ENCODE measurements around the gene NDRG2.
A peak's percentile ranks its signal among the peaks of the same experiment; 100 is the strongest.

NDRG2 gene

DNA sequence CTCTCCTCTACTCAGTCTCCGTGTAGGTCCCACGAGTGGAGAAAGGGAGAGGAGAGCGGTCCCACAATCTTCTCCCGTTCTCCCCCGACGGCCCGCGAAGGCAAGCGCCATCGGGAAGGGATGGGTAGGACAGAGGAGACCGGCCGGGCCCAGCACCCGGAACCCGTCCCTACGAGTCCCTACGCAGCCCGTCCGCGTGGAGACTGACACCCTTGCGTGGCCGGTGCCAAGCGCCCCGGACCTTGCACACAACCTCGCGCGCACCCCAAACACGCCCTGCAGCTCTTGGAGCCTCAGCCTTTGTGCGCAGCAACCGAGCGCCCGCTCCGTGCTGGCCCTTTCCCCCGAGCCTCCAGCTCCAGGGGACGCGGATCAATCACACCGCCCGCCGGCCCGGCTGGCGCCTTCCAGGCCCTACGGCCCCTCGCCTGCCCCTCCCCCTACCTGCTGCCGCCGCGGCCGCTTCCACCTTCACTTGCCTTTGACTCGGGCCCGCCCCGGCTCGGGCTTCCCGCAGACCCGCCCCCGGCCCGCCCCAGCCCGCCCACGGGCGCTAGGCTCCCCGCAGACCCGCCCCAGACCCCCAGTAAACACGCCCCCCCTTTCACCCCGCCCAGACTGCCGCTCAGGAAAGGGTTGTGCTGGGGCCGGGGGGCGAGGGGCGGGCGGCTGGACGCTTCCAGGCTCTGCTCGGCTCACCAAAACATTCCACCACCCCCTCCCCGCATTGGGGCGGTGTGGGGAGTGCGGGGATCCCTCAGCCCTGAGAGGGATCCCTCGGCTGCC, at the start of gene NDRG2:
Gene NDRG2 (minus strand): TSS at position 477 of the 786 bp plus-strand sequence. CDS start 1,746 bp downstream, outside the sequence.
- DNase-seq (ENCODE audit: low spot score in 2 of 2) (peak; percentile 58 to 59), ATAC-seq (ENCODE audit: low read depth) (peak; percentile 89)
- no peaks in the 10 kb centered on the region for H3K9me3 Mint-ChIP-seq
- H3K4me3 Mint-ChIP-seq: peak within 1 kb of the TSS; percentile 90
- H3K4me1 Mint-ChIP-seq: peaks cover 11% of the 10 kb centered on the region
- no peaks in the 10 kb centered on the region for H3K36me3 Mint-ChIP-seq
- peaks cover 9% of the 10 kb centered on the region for H3K27me3 Mint-ChIP-seq
- no peak within 1 kb of the TSS for H3K27ac Mint-ChIP-seq

GRCh38 chr14:21073921-21074320, 49.1 kb upstream of the NDRG2 start:
- no peaks in the 10 kb centered on the region for H3K9me3 Mint-ChIP-seq
- no peak for DNase-seq (ENCODE audit: low spot score in 2 of 2)
- peaks cover 19% of the 10 kb centered on the region for H3K27me3 Mint-ChIP-seq
- no peak for ATAC-seq (ENCODE audit: low read depth)
- H3K36me3 Mint-ChIP-seq: no peaks in the 10 kb centered on the region
- peaks cover 33% of the 10 kb centered on the region for H3K4me1 Mint-ChIP-seq
- H3K4me3 Mint-ChIP-seq: no peak overlapping the region
- no peak overlapping the region for H3K27ac Mint-ChIP-seq

DNA sequence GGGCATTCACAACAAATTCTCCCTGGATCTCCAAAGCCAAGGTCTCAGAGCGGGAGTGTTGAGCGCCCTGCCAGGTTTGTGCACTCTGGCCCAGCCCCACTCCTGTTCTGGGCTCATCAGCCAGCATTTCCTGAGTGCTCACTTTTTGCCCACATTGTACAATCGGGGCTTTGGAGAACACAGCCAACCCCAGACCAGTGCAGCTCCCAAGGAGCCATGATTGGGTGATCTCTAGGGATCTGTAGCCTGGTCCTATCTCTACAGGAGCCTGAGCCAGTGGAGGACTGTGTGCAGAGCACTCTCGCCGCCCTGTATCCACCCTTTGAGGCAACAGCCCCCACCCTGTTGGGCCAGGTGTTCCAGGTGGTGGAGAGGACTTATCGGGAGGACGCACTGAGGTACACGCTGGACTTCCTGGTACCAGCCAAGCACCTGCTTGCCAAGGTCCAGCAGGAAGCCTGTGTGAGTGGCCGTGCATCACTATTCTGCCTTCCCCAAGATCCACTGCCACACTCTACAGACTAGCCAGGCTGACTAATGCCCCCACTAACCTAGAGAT, 48.0 kb upstream of the NDRG2 start:
- ATAC-seq (ENCODE audit: low read depth): no peak
- H3K4me3 Mint-ChIP-seq: no peak overlapping the region
- no peak overlapping the region for H3K27ac Mint-ChIP-seq
- peaks cover 22% of the 10 kb centered on the region for H3K27me3 Mint-ChIP-seq
- H3K36me3 Mint-ChIP-seq: no peaks in the 10 kb centered on the region
- peaks cover 40% of the 10 kb centered on the region for H3K4me1 Mint-ChIP-seq
- H3K9me3 Mint-ChIP-seq: no peaks in the 10 kb centered on the region
- DNase-seq (ENCODE audit: low spot score in 2 of 2): no peak

DNA sequence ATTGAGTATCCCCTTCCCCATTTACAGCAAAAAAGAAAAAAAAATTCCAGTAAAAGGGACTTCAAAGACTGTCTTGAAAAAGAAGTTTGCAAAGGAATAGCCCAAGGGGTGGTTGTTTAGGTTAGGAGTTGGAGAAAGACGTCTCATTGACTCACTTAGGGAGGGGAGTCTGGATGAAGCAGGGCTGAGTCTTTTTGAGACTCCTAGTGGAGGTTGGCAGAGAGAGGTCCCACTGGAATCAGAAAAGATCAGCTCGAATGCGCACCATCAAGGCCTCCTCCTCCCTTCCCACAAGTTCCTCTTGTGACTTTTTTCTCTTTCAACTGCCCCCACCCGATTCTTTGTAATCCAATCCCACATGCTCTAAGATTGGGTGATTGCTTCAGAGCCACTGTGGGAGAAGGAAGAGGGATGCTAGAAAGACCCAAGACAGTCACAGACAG, 47.2 kb upstream of the NDRG2 start:
- Mint-ChIP-seq H3K27me3 (peaks cover 22% of the 10 kb centered on the region), H3K4me3 (peak overlapping the region; percentile 89), H3K36me3 (no peaks in the 10 kb centered on the region), H3K27ac (no peak overlapping the region), H3K9me3 (no peaks in the 10 kb centered on the region), H3K4me1 (peaks cover 40% of the 10 kb centered on the region)
- ATAC-seq (ENCODE audit: low read depth) (no peak), DNase-seq (ENCODE audit: low spot score in 2 of 2) (no peak)

GRCh38 chr14:21071225-21072030, 46.6 kb upstream of the NDRG2 start:
- Mint-ChIP-seq H3K4me1 (peaks cover 40% of the 10 kb centered on the region), H3K27me3 (peaks cover 22% of the 10 kb centered on the region), H3K9me3 (no peaks in the 10 kb centered on the region), H3K36me3 (no peaks in the 10 kb centered on the region), H3K27ac (peak overlapping the region; percentile 17), H3K4me3 (peak overlapping the region; percentile 89)
- peak; percentile 28 to 56 for DNase-seq (ENCODE audit: low spot score in 2 of 2)
- ATAC-seq (ENCODE audit: low read depth): peak; percentile 57

GRCh38 chr14:21070610-21071224, 45.9 kb upstream of the NDRG2 start:
- peaks cover 40% of the 10 kb centered on the region for H3K4me1 Mint-ChIP-seq
- DNase-seq (ENCODE audit: low spot score in 2 of 2) (peak; percentile 11 to 27), ATAC-seq (ENCODE audit: low read depth) (peak; percentile 28)
- no peaks in the 10 kb centered on the region for H3K9me3 Mint-ChIP-seq
- peak overlapping the region; percentile 17 for H3K27ac Mint-ChIP-seq
- H3K4me3 Mint-ChIP-seq: peak overlapping the region; percentile 89
- no peaks in the 10 kb centered on the region for H3K36me3 Mint-ChIP-seq
- peaks cover 22% of the 10 kb centered on the region for H3K27me3 Mint-ChIP-seq

- Mint-ChIP-seq H3K36me3 (no peaks in the 10 kb centered on the region), H3K27ac (peak within 1 kb of the TSS; percentile 81), H3K9me3 (no peaks in the 10 kb centered on the region), H3K4me3 (peak within 1 kb of the TSS; percentile 89), H3K4me1 (peaks cover 40% of the 10 kb centered on the region), H3K27me3 (peaks cover 24% of the 10 kb centered on the region)
- ATAC-seq (ENCODE audit: low read depth) (peak; percentile 7), DNase-seq (ENCODE audit: low spot score in 2 of 2) (no peak)
These were observed 45.3 kb upstream of the NDRG2 start, which contains the start of gene ARHGEF40 for GRCh38 chr14:21070083-21070609. Gene ARHGEF40, plus strand, starts transcription at chr14:21070304. Its CDS starts 93 bp downstream, at chr14:21070397.

DNA sequence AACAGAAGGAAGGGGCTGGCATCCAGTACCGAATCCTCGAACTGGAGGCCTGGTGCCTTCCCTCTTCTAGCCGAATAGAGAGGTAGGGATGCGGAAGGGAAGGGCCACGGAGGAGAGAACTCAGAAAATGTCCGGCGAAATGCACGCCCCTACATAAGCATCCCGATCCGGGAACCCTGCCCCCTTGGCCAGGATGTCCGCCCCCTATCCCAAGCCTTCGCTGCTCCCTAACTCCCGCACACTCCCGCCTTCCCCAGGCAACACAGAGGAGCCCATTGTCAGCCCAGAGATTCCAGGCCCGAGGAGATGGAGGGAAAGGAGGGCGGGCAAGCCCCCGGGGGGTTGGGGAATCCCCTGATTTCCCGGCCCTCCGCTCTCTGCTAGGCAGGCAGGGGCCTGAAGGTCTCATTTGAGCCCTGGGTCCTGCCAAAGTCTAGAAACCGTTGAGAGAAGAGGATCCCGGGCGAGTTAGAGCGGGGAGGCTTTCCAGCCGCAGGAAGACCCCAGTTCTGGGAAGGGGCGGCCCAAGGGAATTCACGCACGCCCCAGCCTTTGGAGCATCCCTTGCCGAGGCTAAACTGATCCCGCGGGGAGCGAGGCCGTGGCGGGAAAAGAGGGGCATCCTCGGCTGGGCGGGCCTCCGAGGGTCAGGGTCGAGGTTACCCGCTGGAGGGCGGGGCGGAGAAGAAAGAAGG, 44.7 kb upstream of the NDRG2 start:
- H3K36me3 Mint-ChIP-seq: no peaks in the 10 kb centered on the region
- peaks cover 25% of the 10 kb centered on the region for H3K27me3 Mint-ChIP-seq
- ATAC-seq (ENCODE audit: low read depth) (no peak), DNase-seq (ENCODE audit: low spot score in 2 of 2) (peak; percentile 20 to 36)
- peaks cover 40% of the 10 kb centered on the region for H3K4me1 Mint-ChIP-seq
- peak overlapping the region; percentile 81 for H3K27ac Mint-ChIP-seq
- peak overlapping the region; percentile 87 for H3K4me3 Mint-ChIP-seq
- H3K9me3 Mint-ChIP-seq: no peaks in the 10 kb centered on the region

GRCh38 chr14:21068521-21069387, 43.9 kb upstream of the NDRG2 start:
- H3K4me3 Mint-ChIP-seq: peak overlapping the region; percentile 87
- DNase-seq (ENCODE audit: low spot score in 2 of 2) (peak; percentile 44 to 47), ATAC-seq (ENCODE audit: low read depth) (peak; percentile 60)
- peaks cover 40% of the 10 kb centered on the region for H3K4me1 Mint-ChIP-seq
- peaks cover 25% of the 10 kb centered on the region for H3K27me3 Mint-ChIP-seq
- no peaks in the 10 kb centered on the region for H3K9me3 Mint-ChIP-seq
- no peaks in the 10 kb centered on the region for H3K36me3 Mint-ChIP-seq
- no peak overlapping the region for H3K27ac Mint-ChIP-seq

DNA sequence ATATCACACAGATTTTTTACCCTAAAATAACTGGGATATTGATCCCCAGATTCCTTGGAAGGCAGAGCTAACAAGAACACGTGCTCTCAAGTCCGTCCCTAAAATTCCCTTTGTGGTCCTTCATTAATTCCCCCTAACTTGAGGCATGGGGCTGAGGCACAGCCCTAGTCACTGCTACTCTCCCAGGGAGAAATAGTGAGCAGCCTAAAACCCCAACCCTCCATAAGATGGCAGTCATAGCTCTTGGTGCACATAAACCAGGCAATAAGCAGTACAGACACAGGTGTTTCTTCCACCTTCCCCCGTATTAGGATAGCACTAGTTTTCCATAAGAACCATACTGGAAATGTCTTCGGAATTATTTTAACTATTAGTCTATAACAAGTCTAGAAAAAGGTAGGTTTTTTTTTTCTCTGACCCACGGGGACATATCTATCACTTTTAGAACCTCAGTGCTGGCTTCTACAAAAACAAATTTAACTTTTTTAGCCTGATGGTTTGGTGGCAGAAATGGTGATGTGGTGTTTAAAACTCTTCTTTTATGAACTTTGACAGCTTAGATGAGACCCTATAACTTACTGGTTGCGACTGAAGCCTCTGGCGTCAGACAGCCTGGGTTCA, 42.1 kb upstream of the NDRG2 start:
- H3K9me3 Mint-ChIP-seq: no peaks in the 10 kb centered on the region
- H3K4me1 Mint-ChIP-seq: peaks cover 31% of the 10 kb centered on the region
- DNase-seq (ENCODE audit: low spot score in 2 of 2): no peak
- H3K36me3 Mint-ChIP-seq: no peaks in the 10 kb centered on the region
- ATAC-seq (ENCODE audit: low read depth): peak; percentile 38
- peaks cover 27% of the 10 kb centered on the region for H3K27me3 Mint-ChIP-seq
- no peak overlapping the region for H3K27ac Mint-ChIP-seq
- no peak overlapping the region for H3K4me3 Mint-ChIP-seq

- no peak for ATAC-seq (ENCODE audit: low read depth)
- H3K27me3 Mint-ChIP-seq: peaks cover 25% of the 10 kb centered on the region
- no peak overlapping the region for H3K27ac Mint-ChIP-seq
These were observed 38.6 kb upstream of the NDRG2 start for GRCh38 chr14:21063479-21063878.

DNA sequence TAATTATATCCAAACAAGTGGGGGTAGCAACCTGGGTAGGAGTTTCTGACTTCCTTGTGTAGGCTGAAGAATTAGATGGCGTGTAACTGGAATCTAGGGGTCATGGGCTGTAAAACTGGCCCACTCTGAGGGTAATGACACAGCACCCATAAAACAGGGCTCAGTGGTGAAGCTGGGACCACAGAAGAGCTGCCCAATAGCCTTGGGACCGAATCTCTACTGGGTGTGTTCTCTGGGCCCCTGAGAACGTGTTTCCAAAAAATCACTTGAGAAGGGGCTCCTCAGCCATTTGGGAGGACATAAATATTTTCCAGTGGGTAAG, 36.4 kb upstream of the NDRG2 start:
- DNase-seq (ENCODE audit: low spot score in 2 of 2) (no peak), ATAC-seq (ENCODE audit: low read depth) (no peak)
- Mint-ChIP-seq H3K36me3 (no peaks in the 10 kb centered on the region), H3K4me1 (no peaks in the 10 kb centered on the region), H3K27ac (no peak overlapping the region), H3K27me3 (peaks cover 28% of the 10 kb centered on the region), H3K9me3 (no peaks in the 10 kb centered on the region), H3K4me3 (no peak overlapping the region)

More at GRCh38 chr14:21063479-21063878, 38.6 kb upstream of the NDRG2 start:
- no peak for DNase-seq (ENCODE audit: low spot score in 2 of 2)
- Mint-ChIP-seq H3K4me3 (no peak overlapping the region), H3K36me3 (no peaks in the 10 kb centered on the region), H3K9me3 (no peaks in the 10 kb centered on the region), H3K4me1 (peaks cover 2% of the 10 kb centered on the region)

Measured in memory B cell (primary cell).